PC-3 (cell line): ENCODE measurements around the gene ZNF10.

ENCODE experiments used
- CTCF ChIP-seq: fragments of 300-600 bp; sonication (generic); conservative IDR thresholded peaks from 2 replicates; pipeline ENCODE4 v1.5.1; 2017; ENCODE audit warnings: antibody characterized with exemption, low read depth, mild to moderate bottlenecking, low read length
- EZH2 ChIP-seq: fragments of 300-600 bp; sonication (generic); IDR thresholded peaks from one replicate; pipeline ENCODE4 v1.6.1; 2017; ENCODE audit warnings: antibody characterized with exemption, mild to moderate bottlenecking, low read length; ENCODE audit not compliant: unreplicated experiment
- EZH2phosphoT487 ChIP-seq: fragments of 300-600 bp; sonication (generic); IDR thresholded peaks from 2 replicates; pipeline ENCODE4 v1.6.1; 2018; ENCODE audit warnings: mild to moderate bottlenecking, antibody characterized with exemption, low read length, borderline replicate concordance

DNA sequence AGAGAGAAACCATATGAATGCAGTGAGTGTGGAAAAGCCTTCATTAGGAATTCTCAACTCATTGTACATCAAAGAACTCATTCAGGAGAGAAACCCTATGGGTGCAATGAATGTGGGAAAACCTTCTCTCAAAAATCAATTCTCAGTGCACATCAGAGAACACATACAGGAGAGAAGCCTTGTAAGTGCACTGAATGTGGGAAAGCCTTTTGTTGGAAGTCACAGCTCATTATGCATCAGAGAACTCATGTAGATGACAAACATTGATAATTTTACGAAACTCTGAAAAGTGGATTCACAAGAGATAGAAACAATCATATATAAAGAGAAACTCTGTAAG is 73.8 kb downstream of the ZNF10 start:
- TF ChIP-seq CTCF (no peak), EZH2 (no peak), EZH2phosphoT487 (no peak)
